Psoas muscle (tissue), 8 donors: Measurements from ENCODE around the gene HS6ST3. TPM values are rescaled to one million over a fixed set of nuclear protein-coding genes. Genes with fewer than 3 reads are reported as not detected.

ENCODE experiments used
- ATAC-seq, 4 donors: fragments of 200-7000 bp; cut with Tn5 transposase; one replicate each; pipeline ENCODE4 v1.9.1; 2020; ENCODE audit warnings: moderate library complexity in 3 of 4, mild to moderate bottlenecking in 2 of 4
- DNase-seq, 2 donors: peaks; one replicate each; pipeline ENCODE4 v3.0.0-alpha.2; 2020
- H3K27ac ChIP-seq: fragments of 200-600 bp; one replicate; pipeline ENCODE4 v1.8.0; 2022
- H3K27me3 ChIP-seq, 3 donors: fragments of 200-600 bp in 1 of 3; one replicate each; pipeline versions ENCODE4 v1.6.1 to v1.8.0; 2013 to 2022; ENCODE audit warnings: low read length in 2 of 3, mild to moderate bottlenecking in 2 of 3, moderate library complexity in 1 of 3; ENCODE audit not compliant: insufficient read depth in 3 of 3
- H3K36me3 ChIP-seq, 2 donors: fragments of 200-600 bp in 1 of 2; one replicate each; pipeline versions ENCODE4 v1.6.1 to v1.8.0; 2013 to 2022; ENCODE audit warnings: low read depth in 1 of 2, mild to moderate bottlenecking in 1 of 2, moderate library complexity in 1 of 2; ENCODE audit not compliant: insufficient read depth in 1 of 2
- H3K4me1 ChIP-seq: fragments of 200-600 bp; one replicate; pipeline ENCODE4 v1.8.0; 2022
- H3K4me3 ChIP-seq: fragments of 200-600 bp; one replicate; pipeline ENCODE4 v1.8.0; 2022; ENCODE audit warnings: mild to moderate bottlenecking
- H3K9me3 ChIP-seq: fragments of 200-600 bp; one replicate; pipeline ENCODE4 v1.8.0; 2022
- CTCF ChIP-seq: fragments of 200-600 bp; IDR thresholded peaks from one replicate; pipeline ENCODE4 v1.8.0; 2022; ENCODE audit warnings: antibody characterized with exemption
- WGBS, 3 donors: extraction: QIAGEN DNeasy Blood & Tissue Kit; methylation state at CpG; one replicate each; pipeline versions ENCODE4 v1.1.6 to v1.1.7; 2013; 5-methylcytosine and 5-hydroxymethylcytosine counted together
- intact Hi-C, 2 donors: fragments of 100-400 bp; cut with DNase I; formaldehyde crosslinking; loops; one replicate each; pipeline versions ENCODE4 v1.11.0 to v1.14.2; 2022
- polyA plus RNA-seq, 3 donors: library from polyadenylated mRNA; stranded (reverse); fragments of 200-250 nt; gene quantifications; one replicate each; pipeline ENCODE4 v1.2.3, GENCODE V29; 2013
- total RNA-seq, 4 donors: library from RNA; stranded (reverse); fragmentation: NEBNext Ultra II Directional in 2 of 4; extraction: Animal tissue kit (Norgen Biotek cat#: 25700) in 2 of 4; gene quantifications; one replicate each; pipeline versions ENCODE4 v1.2.1 to v1.2.4, GENCODE V29; 2021 to 2023
- donor health status: healthy with polysubstance abuse.
- donor health status: DM: no; HTN: no; CAD: no; lungs with moderate emphysema.
- donor health status: Bipolar disorder and iron deficiency.
- donor health status: healthy.
- donor health status: DM: yes; HTN: yes; CAD: no.
- donor health status: DM: no; HTN: no; CAD: no.
- donor health status: DM: no; HTN: no; CAD: no.
- donor health status: DM: yes; HTN: yes; CAD: no.

HS6ST3 gene
- total and polyA plus RNA-seq, 7 donors, result 0.01 to 0.58 (median 0.10) TPM

- Histone ChIP-seq H3K36me3 (no peaks in the 10 kb centered on the region), H3K4me3 (no peak overlapping the region), H3K4me1 (no peaks in the 10 kb centered on the region), H3K9me3 (no peaks in the 10 kb centered on the region), H3K27ac (no peak overlapping the region), H3K27me3 (no peaks in the 10 kb centered on the region)
- ATAC-seq (no peak), DNase-seq (no peak)
- intact Hi-C loops, result no loop called here
- WGBS, 3 donors, result 75 to 81% (median 80%) methylated on average over 11 of the region's 11 CpGs
- TF ChIP-seq CTCF, result no peak
Observed at GRCh38 chr13:96214824-96215445, 125.0 kb downstream of the HS6ST3 start.

GRCh38 chr13:96216543-96216942 lies 126.6 kb downstream of the HS6ST3 start:
- 81 to 84% (median 83%) methylated on average over 6 of the region's 6 CpGs for WGBS, 3 donors
- ATAC-seq (no peak), DNase-seq (no peak)
- TF ChIP-seq CTCF, result no peak
- Histone ChIP-seq H3K4me3 (no peak overlapping the region), H3K36me3 (no peaks in the 10 kb centered on the region), H3K4me1 (no peaks in the 10 kb centered on the region), H3K27ac (no peak overlapping the region), H3K9me3 (no peaks in the 10 kb centered on the region), H3K27me3 (no peaks in the 10 kb centered on the region)
- intact Hi-C loops, result no loop called here

- H3K4me3 ChIP-seq, result no peak overlapping the region
- H3K4me1 ChIP-seq, result no peaks in the 10 kb centered on the region
- H3K9me3 ChIP-seq, result no peaks in the 10 kb centered on the region
- ATAC-seq (peak in 3 of 4 donors; percentile 41 to 78 (median 78)), DNase-seq (peak in 1 of 2 donors; percentile 20)
- no peak overlapping the region for H3K27ac ChIP-seq
- intact Hi-C loops, result no loop called here
- WGBS, 3 donors, result 22 to 30% (median 27%) methylated on average over 4 of the region's 4 CpGs
- TF ChIP-seq CTCF, result no peak
- no peaks in the 10 kb centered on the region for H3K27me3 ChIP-seq
- no peaks in the 10 kb centered on the region for H3K36me3 ChIP-seq
Observed at GRCh38 chr13:96218475-96218874, 128.6 kb downstream of the HS6ST3 start.

GRCh38 chr13:96221471-96221870 lies 131.6 kb downstream of the HS6ST3 start:
- Histone ChIP-seq H3K9me3 (no peaks in the 10 kb centered on the region), H3K4me3 (no peak overlapping the region), H3K27me3 (no peaks in the 10 kb centered on the region), H3K36me3 (no peaks in the 10 kb centered on the region), H3K4me1 (no peaks in the 10 kb centered on the region), H3K27ac (no peak overlapping the region)
- TF ChIP-seq CTCF, result no peak
- intact Hi-C loops, result no loop called here
- ATAC-seq (no peak), DNase-seq (no peak)

- no peaks in the 10 kb centered on the region for H3K36me3 ChIP-seq
- H3K4me1 ChIP-seq, result no peaks in the 10 kb centered on the region
- intact Hi-C loops, result no loop called here
- no peaks in the 10 kb centered on the region for H3K27me3 ChIP-seq
- 61 to 80% (median 67%) methylated on average over 5 of the region's 5 CpGs for WGBS, 3 donors
- H3K4me3 ChIP-seq, result no peak overlapping the region
- ATAC-seq (peak; percentile 40 to 95 (median 90)), DNase-seq (peak; percentile 35 to 49)
- H3K27ac ChIP-seq, result no peak overlapping the region
- TF ChIP-seq CTCF, result no peak
- H3K9me3 ChIP-seq, result no peaks in the 10 kb centered on the region
Observed at GRCh38 chr13:96223231-96223630, 133.3 kb downstream of the HS6ST3 start.
